ENCODE data around the gene RAB3C.

The RAB3C gene

GRCh38 chr5:58767104-58767503 is 184.2 kb downstream of the RAB3C start:
- peaks cover 3% of the 10 kb centered on the region for H3K27me3 Mint-ChIP-seq (ENCODE audit: low read depth)
- no peaks in the 10 kb centered on the region for H3K36me3 Mint-ChIP-seq (ENCODE audit: low read depth)
- no peak for TF ChIP-seq CTCF (IDR thresholded peaks at IDR 0.05; ENCODE audit: unreplicated experiment in 3 of 3)
- no peaks in the 10 kb centered on the region for H3K9me3 Mint-ChIP-seq
- H3K27ac Mint-ChIP-seq = no peak overlapping the region
- H3K4me1 Mint-ChIP-seq = no peaks in the 10 kb centered on the region
- no peak overlapping the region for H3K4me3 Mint-ChIP-seq

GRCh38 chr5:58770136-58770535 is 187.3 kb downstream of the RAB3C start:
- no peaks in the 10 kb centered on the region for H3K36me3 Mint-ChIP-seq (ENCODE audit: low read depth)
- H3K4me1 Mint-ChIP-seq = peaks cover 10% of the 10 kb centered on the region
- no peak overlapping the region for H3K4me3 Mint-ChIP-seq
- no peaks in the 10 kb centered on the region for H3K9me3 Mint-ChIP-seq
- H3K27ac Mint-ChIP-seq = no peak overlapping the region
- TF ChIP-seq CTCF (IDR thresholded peaks at IDR 0.05; ENCODE audit: unreplicated experiment in 3 of 3) = no peak
- peaks cover 12% of the 10 kb centered on the region for H3K27me3 Mint-ChIP-seq (ENCODE audit: low read depth)

- H3K27me3 Mint-ChIP-seq (ENCODE audit: low read depth) = peaks cover 9% of the 10 kb centered on the region
- no peak overlapping the region for H3K4me3 Mint-ChIP-seq
- no peak for TF ChIP-seq CTCF (IDR thresholded peaks at IDR 0.05; ENCODE audit: unreplicated experiment in 3 of 3)
- H3K9me3 Mint-ChIP-seq = no peaks in the 10 kb centered on the region
- H3K36me3 Mint-ChIP-seq (ENCODE audit: low read depth) = no peaks in the 10 kb centered on the region
- no peak overlapping the region for H3K27ac Mint-ChIP-seq
- H3K4me1 Mint-ChIP-seq = peaks cover 10% of the 10 kb centered on the region
These were observed 188.9 kb downstream of the RAB3C start for GRCh38 chr5:58771796-58772195.

GRCh38 chr5:58773744-58774441 is 191.0 kb downstream of the RAB3C start:
- Mint-ChIP-seq H3K36me3 (ENCODE audit: low read depth) (no peaks in the 10 kb centered on the region), H3K27ac (no peak overlapping the region), H3K4me3 (no peak overlapping the region), H3K4me1 (peaks cover 10% of the 10 kb centered on the region), H3K27me3 (ENCODE audit: low read depth) (peaks cover 9% of the 10 kb centered on the region), H3K9me3 (no peaks in the 10 kb centered on the region)
- TF ChIP-seq CTCF (IDR thresholded peaks at IDR 0.05; ENCODE audit: unreplicated experiment in 3 of 3) = no peak

- peaks cover 10% of the 10 kb centered on the region for H3K4me1 Mint-ChIP-seq
- no peak overlapping the region for H3K4me3 Mint-ChIP-seq
- TF ChIP-seq CTCF (IDR thresholded peaks at IDR 0.05; ENCODE audit: unreplicated experiment in 3 of 3) = no peak
- H3K27me3 Mint-ChIP-seq (ENCODE audit: low read depth) = peaks cover 9% of the 10 kb centered on the region
- no peak overlapping the region for H3K27ac Mint-ChIP-seq
- H3K36me3 Mint-ChIP-seq (ENCODE audit: low read depth) = no peaks in the 10 kb centered on the region
- H3K9me3 Mint-ChIP-seq = no peaks in the 10 kb centered on the region
These were observed 192.1 kb downstream of the RAB3C start for GRCh38 chr5:58774937-58775336.

GRCh38 chr5:58775701-58776262 is 192.9 kb downstream of the RAB3C start:
- TF ChIP-seq CTCF (IDR thresholded peaks at IDR 0.05; ENCODE audit: unreplicated experiment in 3 of 3) = no peak
- peaks cover 10% of the 10 kb centered on the region for H3K4me1 Mint-ChIP-seq
- no peak overlapping the region for H3K27ac Mint-ChIP-seq
- no peak overlapping the region for H3K4me3 Mint-ChIP-seq
- peaks cover 9% of the 10 kb centered on the region for H3K27me3 Mint-ChIP-seq (ENCODE audit: low read depth)
- H3K36me3 Mint-ChIP-seq (ENCODE audit: low read depth) = no peaks in the 10 kb centered on the region
- no peaks in the 10 kb centered on the region for H3K9me3 Mint-ChIP-seq

Data from nephron (organoid).